ENCODE measurements around the gene MAPKAP1.
"Not testable (repeated sequence)": the region's sequence is repeated elsewhere in the genome, so short reads cannot be mapped to it uniquely, and the experiment has no call there.

The MAPKAP1 gene

GRCh38 chr9:125730168-125730567, 23.2 kb upstream of the MAPKAP1 start:
- DNase-seq (ENCODE audit: low spot score), result no peak

- no peak for DNase-seq (ENCODE audit: low spot score)
Observed at GRCh38 chr9:125726456-125727132, 19.6 kb upstream of the MAPKAP1 start.

GRCh38 chr9:125707472-125707804, 430 bp upstream of the MAPKAP1 start:
- DNase-seq (ENCODE audit: low spot score), result no peak

GRCh38 chr9:125705893-125706292, 1.1 kb downstream of the MAPKAP1 start:
- no peak for DNase-seq (ENCODE audit: low spot score)

- DNase-seq (ENCODE audit: low spot score), result no peak
Observed at GRCh38 chr9:125703662-125704061, 3.3 kb downstream of the MAPKAP1 start.

GRCh38 chr9:125701351-125701750, 5.7 kb downstream of the MAPKAP1 start:
- no peak for DNase-seq (ENCODE audit: low spot score)

GRCh38 chr9:125700791-125701190, 6.2 kb downstream of the MAPKAP1 start:
- no peak for DNase-seq (ENCODE audit: low spot score)

GRCh38 chr9:125699870-125700269, 7.1 kb downstream of the MAPKAP1 start:
- no peak for DNase-seq (ENCODE audit: low spot score)

- no peak for DNase-seq (ENCODE audit: low spot score)
Observed at GRCh38 chr9:125696106-125696647, 10.8 kb downstream of the MAPKAP1 start.

- DNase-seq (ENCODE audit: low spot score), result not testable (repeated sequence)
Observed at GRCh38 chr9:125695548-125695947, 11.5 kb downstream of the MAPKAP1 start.

- DNase-seq (ENCODE audit: low spot score), result no peak
Observed at GRCh38 chr9:125694478-125694877, 12.5 kb downstream of the MAPKAP1 start.

GRCh38 chr9:125693492-125693891, 13.5 kb downstream of the MAPKAP1 start:
- not testable (repeated sequence) for DNase-seq (ENCODE audit: low spot score)

- no peak for DNase-seq (ENCODE audit: low spot score)
Observed at GRCh38 chr9:125691869-125692268, 15.1 kb downstream of the MAPKAP1 start.

GRCh38 chr9:125690679-125691078, 16.3 kb downstream of the MAPKAP1 start:
- no peak for DNase-seq (ENCODE audit: low spot score)

GRCh38 chr9:125687163-125687863, 19.7 kb downstream of the MAPKAP1 start:
- DNase-seq (ENCODE audit: low spot score), result no peak

- DNase-seq (ENCODE audit: low spot score), result no peak
Observed at GRCh38 chr9:125685167-125685566, 21.8 kb downstream of the MAPKAP1 start.

- no peak for DNase-seq (ENCODE audit: low spot score)
Observed at GRCh38 chr9:125683486-125683885, 23.5 kb downstream of the MAPKAP1 start.

- no peak for DNase-seq (ENCODE audit: low spot score)
Observed at GRCh38 chr9:125682340-125682739, 24.7 kb downstream of the MAPKAP1 start.

- DNase-seq (ENCODE audit: low spot score), result no peak
Observed at GRCh38 chr9:125681657-125682056, 25.4 kb downstream of the MAPKAP1 start.

GRCh38 chr9:125681086-125681622, 25.9 kb downstream of the MAPKAP1 start:
- no peak for DNase-seq (ENCODE audit: low spot score)

- DNase-seq (ENCODE audit: low spot score), result no peak
Observed at GRCh38 chr9:125680445-125680844, 26.6 kb downstream of the MAPKAP1 start.

GRCh38 chr9:125679597-125680189, 27.3 kb downstream of the MAPKAP1 start:
- DNase-seq (ENCODE audit: low spot score), result no peak

Data from Ammon's horn (tissue), 1 donor.